Non-pigmented ciliary epithelial cell (primary cell): ENCODE data around the gene BRI3.

Experiments
- DNase-seq: peaks from one replicate; pipeline ENCODE4 v3.0.0-alpha.2; 2010; ENCODE audit warnings: low read depth

BRI3 gene

GRCh38 chr7:98287486-98287959 is 6.0 kb downstream of the BRI3 start:
- no peak for DNase-seq

GRCh38 chr7:98288064-98288823 is 6.8 kb downstream of the BRI3 start:
- no peak for DNase-seq

- DNase-seq: no peak
Measured at GRCh38 chr7:98289333-98289875, 7.9 kb downstream of the BRI3 start.

- DNase-seq: no peak
Measured at GRCh38 chr7:98291717-98292116, 10.2 kb downstream of the BRI3 start.

- no peak for DNase-seq
Measured at GRCh38 chr7:98293265-98293664, 11.8 kb downstream of the BRI3 start.

- DNase-seq: no peak
Measured at GRCh38 chr7:98293746-98294145, 12.3 kb downstream of the BRI3 start.

- DNase-seq: no peak
Measured at GRCh38 chr7:98294326-98294725, 12.8 kb downstream of the BRI3 start.

GRCh38 chr7:98294798-98295382 is 13.4 kb downstream of the BRI3 start:
- no peak for DNase-seq

- no peak for DNase-seq
Measured at GRCh38 chr7:98295467-98296192, 14.1 kb downstream of the BRI3 start.

GRCh38 chr7:98296833-98297232 is 15.3 kb downstream of the BRI3 start:
- no peak for DNase-seq

- no peak for DNase-seq
Measured at GRCh38 chr7:98297626-98298286, 16.3 kb downstream of the BRI3 start.

GRCh38 chr7:98300595-98301372 is 19.3 kb downstream of the BRI3 start:
- no peak for DNase-seq

GRCh38 chr7:98301693-98302470 is 20.4 kb downstream of the BRI3 start:
- DNase-seq: no peak

GRCh38 chr7:98303176-98303865 is 21.8 kb downstream of the BRI3 start:
- no peak for DNase-seq

GRCh38 chr7:98303906-98304305 is 22.4 kb downstream of the BRI3 start:
- no peak for DNase-seq

- no peak for DNase-seq
Measured at GRCh38 chr7:98305951-98306535, 24.6 kb downstream of the BRI3 start.

GRCh38 chr7:98307971-98308466 is 26.5 kb downstream of the BRI3 start:
- no peak for DNase-seq

- DNase-seq: no peak
Measured at GRCh38 chr7:98309566-98309965, 28.1 kb downstream of the BRI3 start.

GRCh38 chr7:98312201-98312600 is 30.7 kb downstream of the BRI3 start:
- no peak for DNase-seq
